Natural killer cell (primary cell): ENCODE results near the gene SLC25A10. TPM values are rescaled to one million over a fixed set of nuclear protein-coding genes. Genes with fewer than 3 reads are reported as not detected.

Experiments
- ATAC-seq, 3 donors: fragments of 150-1000 bp in 2 of 3; fragments of 200-7000 bp in 1 of 3; cut with Tn5 transposase; 1 replicate in 1 of 3; 2 replicates in 2 of 3; pipeline ENCODE4 v1.10.0; 2021; ENCODE audit warnings: mild to moderate bottlenecking in 2 of 3, moderate library complexity in 2 of 3
- DNase-seq, 2 donors: peaks; one replicate each; pipeline versions ENCODE4 v3.0.0 to v3.0.0-alpha.2; 2013 to 2021; ENCODE audit warnings: mixed read lengths in 1 of 2
- H3K27ac ChIP-seq: one replicate; pipeline ENCODE4 v1.5.1; 2013; ENCODE audit warnings: mild to moderate bottlenecking, low read length
- H3K27me3 ChIP-seq: one replicate; pipeline ENCODE4 v1.6.1; 2013; ENCODE audit warnings: low read length; ENCODE audit not compliant: control insufficient read depth, insufficient read depth
- H3K36me3 ChIP-seq: one replicate; pipeline ENCODE4 v1.6.1; 2013; ENCODE audit warnings: low read length; ENCODE audit not compliant: control insufficient read depth, insufficient read depth
- H3K4me1 ChIP-seq: one replicate; pipeline ENCODE4 v1.6.1; 2013; ENCODE audit warnings: low read length; ENCODE audit not compliant: control insufficient read depth, insufficient read depth
- H3K4me3 ChIP-seq: one replicate; pipeline ENCODE4 v1.5.1; 2013; ENCODE audit warnings: low read length
- H3K9me3 ChIP-seq: one replicate; pipeline ENCODE4 v1.6.1; 2013; ENCODE audit warnings: low read length; ENCODE audit not compliant: control insufficient read depth, insufficient read depth
- H3K27ac Mint-ChIP-seq, 2 donors: one replicate each; pipeline ENCODE4 v1.8.0; 2022; ENCODE audit warnings: mild to moderate bottlenecking in 2 of 2, mixed read lengths in 2 of 2, moderate library complexity in 1 of 2
- H3K27me3 Mint-ChIP-seq, 2 donors: one replicate each; pipeline ENCODE4 v1.8.0; 2022; ENCODE audit warnings: low read depth in 2 of 2, mixed read lengths in 2 of 2
- H3K36me3 Mint-ChIP-seq: one replicate; pipeline ENCODE4 v1.8.0; 2022; ENCODE audit warnings: mixed read lengths
- H3K4me1 Mint-ChIP-seq, 2 donors: one replicate each; pipeline ENCODE4 v1.8.0; 2022; ENCODE audit warnings: mixed read lengths in 2 of 2
- H3K4me3 Mint-ChIP-seq: one replicate; pipeline ENCODE4 v1.8.0; 2022; ENCODE audit warnings: mild to moderate bottlenecking, moderate library complexity, mixed read lengths
- H3K9me3 Mint-ChIP-seq, 2 donors: one replicate each; pipeline ENCODE4 v1.8.0; 2022; ENCODE audit warnings: mixed read lengths in 2 of 2
- CTCF ChIP-seq: fragments of 200-600 bp; IDR thresholded peaks from one replicate; pipeline ENCODE4 v1.8.0; 2022; ENCODE audit warnings: antibody characterized with exemption
- WGBS: methylation state at CpG from one replicate; pipeline ENCODE4 v1.1.7; 2013; ENCODE audit warnings: missing lambda C conversion rate; ENCODE audit not compliant: insufficient coverage; 5-methylcytosine and 5-hydroxymethylcytosine counted together
- intact Hi-C: fragments of 100-400 bp; cut with micrococcal nuclease; formaldehyde crosslinking; loops from one replicate; pipeline ENCODE4 v1.14.2; 2022
- total RNA-seq, 4 donors: library from RNA; stranded (reverse); fragments of 120-200 nt in 1 of 4; gene quantifications; one replicate each; pipeline versions ENCODE4 v1.2.3 to v1.2.4, GENCODE V29; 2013 to 2022

The SLC25A10 gene
- total RNA-seq, 3 donors from 2014 or later (not counting 1 experiment from before 2014, with no cell fraction given), result 5.7 to 6.3 (median 5.8) TPM

GRCh38 chr17:81691196-81691595 lies 20.9 kb upstream of the SLC25A10 start:
- Histone ChIP-seq H3K9me3 (no peaks in the 10 kb centered on the region), H3K27ac (no peak overlapping the region), H3K4me1 (no peaks in the 10 kb centered on the region), H3K4me3 (no peak overlapping the region), H3K36me3 (peaks cover 89% of the 10 kb centered on the region), H3K27me3 (no peaks in the 10 kb centered on the region)
- TF ChIP-seq CTCF, result no peak
- ATAC-seq (no peak), DNase-seq (no peak)
- H3K4me3 Mint-ChIP-seq, result no peak overlapping the region
- H3K27me3 Mint-ChIP-seq, result no peaks in the 10 kb centered on the region
- intact Hi-C loops, result no loop called here
- H3K27ac Mint-ChIP-seq, result no peak overlapping the region
- 97% methylated on average over 18 of the region's 18 CpGs for WGBS
- H3K9me3 Mint-ChIP-seq, result no peaks in the 10 kb centered on the region
- H3K36me3 Mint-ChIP-seq, result no peaks in the 10 kb centered on the region
- peaks cover 11 to 25% of the 10 kb centered on the region in 2 donors for H3K4me1 Mint-ChIP-seq

GRCh38 chr17:81691608-81692007 lies 20.5 kb upstream of the SLC25A10 start:
- Histone ChIP-seq H3K27ac (no peak overlapping the region), H3K4me3 (no peak overlapping the region), H3K9me3 (no peaks in the 10 kb centered on the region), H3K4me1 (no peaks in the 10 kb centered on the region), H3K27me3 (no peaks in the 10 kb centered on the region), H3K36me3 (peaks cover 89% of the 10 kb centered on the region)
- DNase-seq (no peak), ATAC-seq (no peak)
- WGBS, result 97% methylated on average over 20 of the region's 20 CpGs
- Mint-ChIP-seq H3K36me3 (no peaks in the 10 kb centered on the region), H3K9me3 (no peaks in the 10 kb centered on the region), H3K4me1 (peaks cover 11 to 22% of the 10 kb centered on the region in 2 donors), H3K4me3 (no peak overlapping the region), H3K27me3 (no peaks in the 10 kb centered on the region), H3K27ac (no peak overlapping the region)
- intact Hi-C loops, result no loop called here
- TF ChIP-seq CTCF, result no peak

GRCh38 chr17:81693509-81694210 lies 18.4 kb upstream of the SLC25A10 start:
- no peaks in the 10 kb centered on the region for H3K36me3 Mint-ChIP-seq
- intact Hi-C loops, result no loop called here

More at GRCh38 chr17:81693509-81694210, 18.4 kb upstream of the SLC25A10 start:
- no peak for DNase-seq
- Mint-ChIP-seq H3K27me3 (no peaks in the 10 kb centered on the region), H3K9me3 (no peaks in the 10 kb centered on the region), H3K4me1 (peaks cover 11 to 14% of the 10 kb centered on the region in 2 donors), H3K27ac (no peak overlapping the region), H3K4me3 (no peak overlapping the region)
- no peak for TF ChIP-seq CTCF
- peaks cover 94% of the 10 kb centered on the region for H3K36me3 ChIP-seq
- H3K4me3 ChIP-seq, result no peak overlapping the region
- no peaks in the 10 kb centered on the region for H3K9me3 ChIP-seq
- whole genome bisulfite sequencing, result 96% methylated on average over 34 of the region's 35 CpGs
- no peaks in the 10 kb centered on the region for H3K27me3 ChIP-seq
- no peaks in the 10 kb centered on the region for H3K4me1 ChIP-seq
- no peak for ATAC-seq
- no peak overlapping the region for H3K27ac ChIP-seq
